Liver (tissue), 9 donors: ENCODE measurements around the gene SEMA5A. TPM values are rescaled to one million over a fixed set of nuclear protein-coding genes. Genes with fewer than 3 reads are reported as not detected.

Source experiments
- DNase-seq: peaks from one replicate; pipeline ENCODE4 v3.0.0-alpha.2; 2017; ENCODE audit warnings: low spot score
- H3K27ac ChIP-seq, 2 donors: one replicate each; pipeline ENCODE4 v1.7.0; 2013; ENCODE audit warnings: inconsistent platforms in 2 of 2, low read length in 2 of 2, control low read depth in 1 of 2, low read depth in 1 of 2, mild to moderate bottlenecking in 1 of 2
- H3K27me3 ChIP-seq, 4 donors: one replicate each; pipeline versions ENCODE4 v1.6.1 to v1.7.0; 2013; ENCODE audit warnings: low read length in 3 of 4, inconsistent platforms in 1 of 4, mild to moderate bottlenecking in 1 of 4, moderate library complexity in 1 of 4; ENCODE audit not compliant: control insufficient read depth in 4 of 4, insufficient read depth in 4 of 4
- H3K36me3 ChIP-seq, 4 donors: one replicate each; pipeline versions ENCODE4 v1.6.1 to v1.7.0; 2013; ENCODE audit warnings: low read length in 3 of 4, mild to moderate bottlenecking in 3 of 4, low read depth in 1 of 4, moderate library complexity in 1 of 4; ENCODE audit not compliant: control insufficient read depth in 4 of 4, insufficient read depth in 3 of 4
- H3K4me1 ChIP-seq, 4 donors: one replicate each; pipeline versions ENCODE4 v1.6.1 to v1.7.0; 2013; ENCODE audit warnings: low read length in 3 of 4, mild to moderate bottlenecking in 3 of 4, moderate library complexity in 1 of 4; ENCODE audit not compliant: control insufficient read depth in 4 of 4, insufficient read depth in 4 of 4
- H3K4me3 ChIP-seq, 3 donors: one replicate each; pipeline versions ENCODE4 v1.6.1 to v1.7.0; 2013; ENCODE audit warnings: low read length in 3 of 3, control low read depth in 1 of 3, low read depth in 1 of 3, mild to moderate bottlenecking in 1 of 3
- H3K9ac ChIP-seq, 2 donors: one replicate each; pipeline ENCODE4 v1.7.0; 2013; ENCODE audit warnings: low read length in 2 of 2, mild to moderate bottlenecking in 2 of 2, moderate library complexity in 2 of 2, control low read depth in 1 of 2, low read depth in 1 of 2
- H3K9me3 ChIP-seq, 4 donors: one replicate each; pipeline versions ENCODE4 v1.6.1 to v1.7.0; 2013; ENCODE audit warnings: low read length in 3 of 4; ENCODE audit not compliant: control insufficient read depth in 4 of 4
- ATF3 ChIP-seq: IDR thresholded peaks from 2 replicates; pipeline ENCODE4 v1.6.1; 2016; ENCODE audit warnings: antibody characterized with exemption
- CTCF ChIP-seq: fragments of 150-350 bp; IDR thresholded peaks from 2 replicates; pipeline ENCODE4 v1.5.1; 2017; ENCODE audit warnings: improper control_type of control experiment, low read depth, low read length; ENCODE audit not compliant: missing input control
- FOXA1 ChIP-seq: IDR thresholded peaks from 2 replicates; pipeline ENCODE4 v1.6.1; 2016; ENCODE audit warnings: antibody characterized with exemption
- FOXA2 ChIP-seq: IDR thresholded peaks from 2 replicates; pipeline ENCODE4 v1.6.1; 2016; ENCODE audit warnings: antibody characterized with exemption
- GABPA ChIP-seq, 2 donors: IDR thresholded peaks in 1 of 2; conservative IDR thresholded peaks in 1 of 2; 2 replicates each; pipeline ENCODE4 v1.6.1; 2016; ENCODE audit warnings: antibody characterized with exemption in 2 of 2, mild to moderate bottlenecking in 1 of 2, moderate library complexity in 1 of 2
- HNF4A ChIP-seq, 2 donors: conservative IDR thresholded peaks; 2 replicates each; pipeline ENCODE4 v1.6.1; 2016; ENCODE audit warnings: antibody characterized with exemption in 2 of 2, mild to moderate bottlenecking in 2 of 2
- HNF4G ChIP-seq: IDR thresholded peaks from 2 replicates; pipeline ENCODE4 v1.6.1; 2016; ENCODE audit warnings: antibody characterized with exemption
- JUND ChIP-seq, 2 donors: IDR thresholded peaks; 2 replicates each; pipeline ENCODE4 v1.6.1; 2016; ENCODE audit warnings: antibody characterized with exemption in 2 of 2
- MAX ChIP-seq: IDR thresholded peaks from 2 replicates; pipeline ENCODE4 v1.6.1; 2016; ENCODE audit warnings: antibody characterized with exemption
- RAD21 ChIP-seq, 2 donors: IDR thresholded peaks; 2 replicates each; pipeline ENCODE4 v1.6.1; 2016; ENCODE audit warnings: antibody characterized with exemption in 2 of 2, mild to moderate bottlenecking in 2 of 2
- REST ChIP-seq: IDR thresholded peaks from 2 replicates; pipeline ENCODE4 v1.6.1; 2016; ENCODE audit warnings: antibody characterized with exemption, mild to moderate bottlenecking
- RXRA ChIP-seq, 2 donors: IDR thresholded peaks; 2 replicates each; pipeline ENCODE4 v1.6.1; 2017 to 2018; ENCODE audit warnings: antibody characterized with exemption in 2 of 2, mild to moderate bottlenecking in 1 of 2
- SP1 ChIP-seq: IDR thresholded peaks from 2 replicates; pipeline ENCODE4 v1.6.1; 2018; ENCODE audit warnings: antibody characterized with exemption, mild to moderate bottlenecking
- TAF1 ChIP-seq: conservative IDR thresholded peaks from 2 replicates; pipeline ENCODE4 v1.6.1; 2016; ENCODE audit warnings: antibody characterized with exemption, mild to moderate bottlenecking
- YY1 ChIP-seq: IDR thresholded peaks from 2 replicates; pipeline ENCODE4 v1.6.1; 2016; ENCODE audit warnings: antibody characterized with exemption, mild to moderate bottlenecking
- ZBTB33 ChIP-seq: IDR thresholded peaks from 2 replicates; pipeline ENCODE4 v1.6.1; 2016; ENCODE audit warnings: antibody characterized with exemption
- WGBS: extraction: QIAGEN DNeasy Blood & Tissue Kit; methylation state at CpG from one replicate; pipeline ENCODE4 v1.1.7; 2013; 5-methylcytosine and 5-hydroxymethylcytosine counted together
- polyA plus RNA-seq, 2 donors: library from polyadenylated mRNA; stranded (reverse) in 1 of 2; unstranded in 1 of 2; fragments of 200-250 nt in 1 of 2; fragments of >200 nt in 1 of 2; fragmentation: Nextera tagmentation in 1 of 2; extraction: Ambion mirVana in 1 of 2; gene quantifications; one replicate each; pipeline versions ENCODE4 v1.2.1 to v1.2.3, GENCODE V29; 2013 to 2015
- total RNA-seq, 2 donors: library from RNA; depleted of rRNA; stranded (reverse); fragments of >200 nt; gene quantifications; one replicate each; pipeline ENCODE4 v1.2.3, GENCODE V29; 2014
- donor health status: healthy.
- donor health status: healthy.
- donor health status: healthy.
- donor health status: healthy.
- donor health status: healthy.

The SEMA5A gene
- total and polyA plus RNA-seq, 4 donors = 1.1 to 5.8 (median 3.2) TPM

- DNase-seq = no peak
- Histone ChIP-seq H3K4me3 (no peak overlapping the region), H3K9me3 (no peaks in the 10 kb centered on the region), H3K4me1 (no peaks in the 10 kb centered on the region), H3K27me3 (no peaks in the 10 kb centered on the region), H3K36me3 (peaks cover 0 to 4% (median 0%) of the 10 kb centered on the region in 4 donors), H3K27ac (no peak overlapping the region), H3K9ac (no peak overlapping the region)
- TF ChIP-seq TAF1 (no peak), HNF4A (conservative IDR thresholded peaks at IDR 0.05) (no peak), ZBTB33 (no peak)
Measured at GRCh38 chr5:9316733-9317132, 229.1 kb downstream of the SEMA5A start.

- Histone ChIP-seq H3K27me3 (no peaks in the 10 kb centered on the region), H3K4me1 (no peaks in the 10 kb centered on the region), H3K27ac (no peak overlapping the region), H3K9ac (no peak overlapping the region), H3K36me3 (peaks cover 0 to 4% (median 0%) of the 10 kb centered on the region in 4 donors), H3K9me3 (no peaks in the 10 kb centered on the region), H3K4me3 (no peak overlapping the region)
- WGBS = 82% methylated on average over 3 of the region's 3 CpGs
- TF ChIP-seq TAF1 (no peak), GABPA (IDR thresholded peaks at IDR 0.05 in 1 of 2, conservative IDR thresholded peaks at IDR 0.05 in 1 of 2) (no peak), REST (no peak), HNF4A (conservative IDR thresholded peaks at IDR 0.05) (no peak), RXRA (IDR thresholded peaks at IDR 0.05) (no peak), SP1 (no peak), MAX (no peak), YY1 (no peak)
- no peak for DNase-seq
Measured at GRCh38 chr5:9316041-9316440, 229.8 kb downstream of the SEMA5A start.

GRCh38 chr5:9314558-9314957 lies 231.3 kb downstream of the SEMA5A start:
- 81% methylated on average over 6 of the region's 6 CpGs for WGBS
- Histone ChIP-seq H3K9ac (no peak overlapping the region), H3K4me1 (no peaks in the 10 kb centered on the region), H3K27ac (no peak overlapping the region), H3K4me3 (no peak overlapping the region), H3K27me3 (no peaks in the 10 kb centered on the region), H3K9me3 (no peaks in the 10 kb centered on the region), H3K36me3 (peaks cover 0 to 4% (median 0%) of the 10 kb centered on the region in 4 donors)
- no peak for DNase-seq
- TF ChIP-seq ATF3 (no peak), HNF4A (conservative IDR thresholded peaks at IDR 0.05) (no peak), JUND (IDR thresholded peaks at IDR 0.05) (no peak), MAX (no peak), FOXA2 (no peak), HNF4G (no peak), SP1 (no peak), RAD21 (IDR thresholded peaks at IDR 0.05) (no peak), GABPA (IDR thresholded peaks at IDR 0.05 in 1 of 2, conservative IDR thresholded peaks at IDR 0.05 in 1 of 2) (no peak), CTCF (no peak), FOXA1 (no peak), ZBTB33 (no peak)
